B cell (primary cell): ENCODE data around the gene EMC6. TPM values are rescaled to one million over a fixed set of nuclear protein-coding genes. Genes with fewer than 3 reads are reported as not detected.

Experiments
- ATAC-seq: fragments of 200-7000 bp; cut with Tn5 transposase; one replicate; pipeline ENCODE4 v1.10.0; 2021; ENCODE audit warnings: low read depth, mild to moderate bottlenecking, moderate number of reproducible peaks, moderate library complexity
- CTCF ChIA-PET: fragments of 350-600 bp; sonication (Branson Sonifier 250); formaldehyde crosslinking; loops from one replicate; lab custom pipeline; 2021; ENCODE audit warnings: antibody characterized with exemption, inconsistent platforms; lab: Charles Lee
- POLR2A ChIA-PET: fragments of 350-600 bp; sonication (Branson Sonifier 250); formaldehyde crosslinking; loops from one replicate; lab custom pipeline; 2021; ENCODE audit warnings: antibody characterized with exemption; lab: Charles Lee
- DNase-seq: peaks from one replicate; pipeline ENCODE4 v3.0.0; 2013
- H2AFZ ChIP-seq: 2 replicates; pipeline ENCODE4 v1.6.1; 2012; ENCODE audit warnings: mild to moderate bottlenecking, low read depth, low read length; ENCODE audit not compliant: insufficient read depth, poor library complexity, severe bottlenecking
- H3K27ac ChIP-seq, 2 donors: 1 replicate in 1 of 2; 2 replicates in 1 of 2; pipeline ENCODE4 v1.5.1; 2012 to 2013; ENCODE audit warnings: low read length in 2 of 2, mild to moderate bottlenecking in 2 of 2, moderate library complexity in 1 of 2
- H3K27me3 ChIP-seq, 4 experiments: fragments of 200-600 bp in 1 of 4; sonication (generic) in 1 of 4; replicated peaks in 1 of 4; 1 replicate in 2 of 4; 2 replicates in 2 of 4; pipeline versions ENCODE4 v1.6.1 to v1.7.0; 2013 to 2016; ENCODE audit warnings: low read length in 3 of 4, mild to moderate bottlenecking in 2 of 4, mixed read lengths in 1 of 4, moderate library complexity in 1 of 4; ENCODE audit not compliant: insufficient read depth in 4 of 4, control insufficient read depth in 3 of 4; ENCODE audit errors: control extremely low read depth in 1 of 4
- H3K36me3 ChIP-seq, 2 experiments: replicated peaks in 1 of 2; 1 replicate in 1 of 2; 2 replicates in 1 of 2; pipeline versions ENCODE4 v1.6.1 to v1.7.1; 2013; ENCODE audit warnings: low read length in 1 of 2; ENCODE audit not compliant: insufficient read depth in 2 of 2, control insufficient read depth in 1 of 2; ENCODE audit errors: control extremely low read depth in 1 of 2, extremely low read depth in 1 of 2
- H3K4me1 ChIP-seq, 2 donors: fragments of 200-600 bp in 1 of 2; sonication (generic) in 1 of 2; 1 replicate in 1 of 2; 2 replicates in 1 of 2; pipeline versions ENCODE4 v1.5.1 to v1.6.1; 2013 to 2017; ENCODE audit warnings: low read length in 2 of 2; ENCODE audit not compliant: control insufficient read depth in 2 of 2, insufficient read depth in 2 of 2
- H3K4me2 ChIP-seq: replicated peaks from 2 replicates; pipeline ENCODE3; 2012; ENCODE audit warnings: mild to moderate bottlenecking, low read depth, low read length; ENCODE audit not compliant: poor library complexity, severe bottlenecking
- H3K4me3 ChIP-seq, 5 experiments: fragments of 200-600 bp in 1 of 5; sonication (generic) in 1 of 5; 1 replicate in 3 of 5; 2 replicates in 2 of 5; pipeline versions ENCODE4 v1.5.1 to v1.7.0; 2011 to 2016; ENCODE audit warnings: low read length in 4 of 5, mild to moderate bottlenecking in 4 of 5, low read depth in 2 of 5, control low read depth in 1 of 5, moderate library complexity in 1 of 5; ENCODE audit not compliant: insufficient read depth in 1 of 5; ENCODE audit errors: control extremely low read depth in 1 of 5, extremely low read depth in 1 of 5
- H3K79me2 ChIP-seq: fragments of 200-600 bp; sonication (generic); one replicate; pipeline ENCODE4 v1.6.0; 2016; ENCODE audit warnings: low read length; ENCODE audit not compliant: control insufficient read depth, insufficient read depth
- H3K9ac ChIP-seq: fragments of 200-600 bp; sonication (generic); 2 replicates; pipeline ENCODE4 v1.6.1; 2017; ENCODE audit warnings: mild to moderate bottlenecking, low read length, moderate library complexity
- H3K9me3 ChIP-seq, 3 donors: one replicate each; pipeline versions ENCODE4 v1.6.1 to v1.7.1; 2013; ENCODE audit warnings: low read length in 2 of 3; ENCODE audit not compliant: control insufficient read depth in 2 of 3, insufficient read depth in 1 of 3; ENCODE audit errors: control extremely low read depth in 1 of 3
- H4K20me1 ChIP-seq: 2 replicates; pipeline ENCODE4 v1.6.0; 2012; ENCODE audit warnings: mild to moderate bottlenecking, low read length; ENCODE audit not compliant: insufficient read depth, control insufficient read depth, poor library complexity, severe bottlenecking
- H3K27ac Mint-ChIP-seq: one replicate; pipeline ENCODE4 v1.8.0; 2021; ENCODE audit warnings: mixed read lengths
- H3K27me3 Mint-ChIP-seq: one replicate; pipeline ENCODE4 v1.8.0; 2021; ENCODE audit warnings: mixed read lengths
- H3K4me1 Mint-ChIP-seq: one replicate; pipeline ENCODE4 v1.8.0; 2021; ENCODE audit warnings: mixed read lengths
- H3K4me3 Mint-ChIP-seq: one replicate; pipeline ENCODE4 v1.8.0; 2021; ENCODE audit warnings: mixed read lengths
- H3K9me3 Mint-ChIP-seq: one replicate; pipeline ENCODE4 v1.8.0; 2022; ENCODE audit warnings: mixed read lengths; ENCODE audit not compliant: insufficient read depth
- EZH2 ChIP-seq: IDR thresholded peaks from 2 replicates; pipeline ENCODE4 v1.6.1; 2012; ENCODE audit warnings: borderline replicate concordance, low read depth, mild to moderate bottlenecking, moderate library complexity, low read length; ENCODE audit not compliant: insufficient read depth, poor library complexity, severe bottlenecking
- WGBS: methylation state at CpG from one replicate; pipeline ENCODE4 v1.1.5; 2013; ENCODE audit warnings: missing lambda C conversion rate; ENCODE audit not compliant: insufficient coverage; 5-methylcytosine and 5-hydroxymethylcytosine counted together
- intact Hi-C: fragments of 100-400 bp; cut with micrococcal nuclease; formaldehyde crosslinking; loops from one replicate; pipeline ENCODE4 v1.10.0; 2022
- polyA plus RNA-seq: library from polyadenylated mRNA; depleted of rRNA; stranded (reverse); fragments of >200 nt; gene quantifications from 2 replicates; pipeline ENCODE4 v1.2.3, GENCODE V29; 2012
- total RNA-seq, 2 donors: library from RNA; stranded (reverse); fragments of 120-200 nt in 1 of 2; gene quantifications; 1 replicate in 1 of 2; 2 replicates in 1 of 2; pipeline versions ENCODE4 v1.2.3 to v1.2.4, GENCODE V29; 2013 to 2022
- TF ChIP-seq, protein P1 (sequence below): fragments of 200-600 bp; IDR thresholded peaks from one replicate; pipeline ENCODE4 v1.8.0; 2022; ENCODE audit warnings: antibody characterized with exemption, mild to moderate bottlenecking

Gene EMC6
- total and polyA plus RNA-seq, 2 donors (not counting 1 experiment from before 2014, with no cell fraction given), result 21.1 to 23.4 TPM

DNA sequence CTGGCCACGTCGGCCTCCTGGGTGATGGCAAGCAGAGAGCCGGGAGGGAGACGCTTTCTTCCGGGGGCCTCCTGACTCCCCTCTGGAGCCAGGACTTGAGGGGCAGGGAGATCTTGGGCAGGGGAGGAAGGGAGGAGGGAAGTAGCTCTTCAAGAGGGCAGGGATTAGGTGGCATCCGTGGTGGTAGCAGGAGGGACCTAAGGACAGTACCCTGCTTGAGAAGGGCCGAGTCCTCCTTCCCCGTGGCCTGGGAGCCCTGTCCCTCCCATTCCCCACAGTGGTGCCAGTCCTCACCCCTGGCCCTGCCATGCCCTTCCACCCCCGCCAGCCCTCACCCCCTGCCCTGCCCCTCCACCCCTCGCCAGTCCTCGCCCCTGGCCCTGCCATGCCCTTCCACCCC lies 12.8 kb upstream of the EMC6 start:
- H3K9ac ChIP-seq, result no peak overlapping the region
- H3K4me1 Mint-ChIP-seq, result peaks cover 2% of the 10 kb centered on the region
- no peak overlapping the region for H3K27ac ChIP-seq
- DNase-seq (no peak), ATAC-seq (no peak)
- no peaks in the 10 kb centered on the region for H3K27me3 ChIP-seq
- H2AFZ ChIP-seq, result no peak overlapping the region
- H4K20me1 ChIP-seq, result no peaks in the 10 kb centered on the region
- ChIA-PET CTCF (no interaction called here), POLR2A (no interaction called here)
- intact Hi-C loops, result no loop called here
- H3K4me2 ChIP-seq, result no peak overlapping the region
- H3K9me3 ChIP-seq, result no peaks in the 10 kb centered on the region
- peaks cover 1 to 3% of the 10 kb centered on the region in 2 experiments for H3K36me3 ChIP-seq
- no peak overlapping the region for H3K27ac Mint-ChIP-seq
- WGBS, result 98% methylated on average over 6 of the region's 11 CpGs
- H3K4me3 ChIP-seq, result no peak overlapping the region
- H3K4me3 Mint-ChIP-seq, result no peak overlapping the region
- peaks cover 0 to 4% of the 10 kb centered on the region in 2 donors for H3K4me1 ChIP-seq
- TF ChIP-seq EZH2, result no peak
- TF ChIP-seq, protein P1, sequence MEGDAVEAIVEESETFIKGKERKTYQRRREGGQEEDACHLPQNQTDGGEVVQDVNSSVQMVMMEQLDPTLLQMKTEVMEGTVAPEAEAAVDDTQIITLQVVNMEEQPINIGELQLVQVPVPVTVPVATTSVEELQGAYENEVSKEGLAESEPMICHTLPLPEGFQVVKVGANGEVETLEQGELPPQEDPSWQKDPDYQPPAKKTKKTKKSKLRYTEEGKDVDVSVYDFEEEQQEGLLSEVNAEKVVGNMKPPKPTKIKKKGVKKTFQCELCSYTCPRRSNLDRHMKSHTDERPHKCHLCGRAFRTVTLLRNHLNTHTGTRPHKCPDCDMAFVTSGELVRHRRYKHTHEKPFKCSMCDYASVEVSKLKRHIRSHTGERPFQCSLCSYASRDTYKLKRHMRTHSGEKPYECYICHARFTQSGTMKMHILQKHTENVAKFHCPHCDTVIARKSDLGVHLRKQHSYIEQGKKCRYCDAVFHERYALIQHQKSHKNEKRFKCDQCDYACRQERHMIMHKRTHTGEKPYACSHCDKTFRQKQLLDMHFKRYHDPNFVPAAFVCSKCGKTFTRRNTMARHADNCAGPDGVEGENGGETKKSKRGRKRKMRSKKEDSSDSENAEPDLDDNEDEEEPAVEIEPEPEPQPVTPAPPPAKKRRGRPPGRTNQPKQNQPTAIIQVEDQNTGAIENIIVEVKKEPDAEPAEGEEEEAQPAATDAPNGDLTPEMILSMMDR, result no peak
- no peaks in the 10 kb centered on the region for H3K9me3 Mint-ChIP-seq
- no peaks in the 10 kb centered on the region for H3K79me2 ChIP-seq
- no peaks in the 10 kb centered on the region for H3K27me3 Mint-ChIP-seq

DNA sequence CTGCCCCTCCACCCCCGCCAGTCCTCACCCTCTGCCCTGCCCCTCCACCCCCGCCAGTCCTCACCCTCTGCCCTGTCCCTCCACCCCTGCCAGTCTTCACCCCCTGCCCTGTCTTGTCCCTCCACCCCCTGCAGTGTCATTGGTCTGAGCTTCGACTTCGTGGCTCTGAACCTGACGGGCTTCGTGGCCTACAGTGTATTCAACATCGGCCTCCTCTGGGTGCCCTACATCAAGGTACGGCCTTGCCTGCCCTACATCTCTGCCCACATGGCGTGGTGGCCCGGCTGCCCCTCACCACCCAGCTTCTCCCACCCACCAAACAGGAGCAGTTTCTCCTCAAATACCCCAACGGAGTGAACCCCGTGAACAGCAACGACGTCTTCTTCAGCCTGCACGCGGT lies 12.3 kb upstream of the EMC6 start:
- no peaks in the 10 kb centered on the region for H3K79me2 ChIP-seq
- no peak for ATAC-seq
- H2AFZ ChIP-seq, result no peak overlapping the region
- H4K20me1 ChIP-seq, result no peaks in the 10 kb centered on the region
- Mint-ChIP-seq H3K9me3 (no peaks in the 10 kb centered on the region), H3K27ac (no peak overlapping the region), H3K4me1 (peaks cover 2% of the 10 kb centered on the region), H3K4me3 (no peak overlapping the region), H3K27me3 (no peaks in the 10 kb centered on the region)
- H3K9ac ChIP-seq, result no peak overlapping the region
- no peak overlapping the region for H3K4me2 ChIP-seq
- H3K4me1 ChIP-seq, result peaks cover 0 to 4% of the 10 kb centered on the region in 2 donors
- no peak overlapping the region for H3K27ac ChIP-seq
- H3K4me3 ChIP-seq, result no peak overlapping the region
- intact Hi-C loops, result no loop called here
- no peaks in the 10 kb centered on the region for H3K27me3 ChIP-seq
- no peaks in the 10 kb centered on the region for H3K9me3 ChIP-seq
- H3K36me3 ChIP-seq, result peaks cover 1 to 3% of the 10 kb centered on the region in 2 experiments
- no peak for DNase-seq
- CTCF ChIA-PET, result no interaction called here
- TF ChIP-seq EZH2, result no peak
- TF ChIP-seq, protein P1, result no peak
- POLR2A ChIA-PET, result interaction anchor here (0.6 kb wide), 1 partner anchor 972 kb away, joined by 5 read pairs; no protein-coding TSS in a partner anchor
- 94% methylated on average over 12 of the region's 16 CpGs for WGBS
